Measurements from ENCODE around the gene PODXL2.

DNA sequence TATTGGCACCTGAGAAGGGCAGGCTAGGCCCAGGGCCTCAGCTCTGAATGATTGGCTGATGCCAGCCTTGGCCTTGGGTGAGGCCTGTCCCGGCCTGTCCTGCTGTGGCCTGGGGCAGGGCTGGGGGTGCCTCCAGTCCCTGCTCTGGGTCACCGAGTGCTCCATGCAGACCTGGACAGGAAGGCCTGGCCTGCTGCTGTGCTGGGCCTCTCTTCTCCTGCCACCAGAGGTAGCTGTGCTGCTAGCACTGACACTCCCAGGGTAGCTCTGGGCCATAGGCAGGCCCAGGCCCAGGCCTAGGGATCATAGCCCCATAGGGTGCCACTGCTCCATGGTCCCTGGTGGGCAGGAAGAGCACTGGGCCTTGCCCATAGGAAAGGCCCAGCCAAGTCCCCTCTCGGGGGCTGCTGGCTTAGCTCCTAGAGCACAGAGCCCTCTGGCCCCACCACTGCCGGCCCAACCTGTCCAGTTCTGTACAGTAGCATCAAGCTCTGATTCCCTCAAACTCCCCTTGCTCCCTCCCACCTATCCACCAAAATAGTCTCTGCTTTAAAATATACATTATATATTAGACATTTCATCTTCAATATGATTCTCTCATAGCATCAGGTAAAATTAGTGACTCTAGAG, 62.0 kb downstream of the PODXL2 start:
- TF ChIP-seq, protein P1, sequence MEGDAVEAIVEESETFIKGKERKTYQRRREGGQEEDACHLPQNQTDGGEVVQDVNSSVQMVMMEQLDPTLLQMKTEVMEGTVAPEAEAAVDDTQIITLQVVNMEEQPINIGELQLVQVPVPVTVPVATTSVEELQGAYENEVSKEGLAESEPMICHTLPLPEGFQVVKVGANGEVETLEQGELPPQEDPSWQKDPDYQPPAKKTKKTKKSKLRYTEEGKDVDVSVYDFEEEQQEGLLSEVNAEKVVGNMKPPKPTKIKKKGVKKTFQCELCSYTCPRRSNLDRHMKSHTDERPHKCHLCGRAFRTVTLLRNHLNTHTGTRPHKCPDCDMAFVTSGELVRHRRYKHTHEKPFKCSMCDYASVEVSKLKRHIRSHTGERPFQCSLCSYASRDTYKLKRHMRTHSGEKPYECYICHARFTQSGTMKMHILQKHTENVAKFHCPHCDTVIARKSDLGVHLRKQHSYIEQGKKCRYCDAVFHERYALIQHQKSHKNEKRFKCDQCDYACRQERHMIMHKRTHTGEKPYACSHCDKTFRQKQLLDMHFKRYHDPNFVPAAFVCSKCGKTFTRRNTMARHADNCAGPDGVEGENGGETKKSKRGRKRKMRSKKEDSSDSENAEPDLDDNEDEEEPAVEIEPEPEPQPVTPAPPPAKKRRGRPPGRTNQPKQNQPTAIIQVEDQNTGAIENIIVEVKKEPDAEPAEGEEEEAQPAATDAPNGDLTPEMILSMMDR (IDR thresholded peaks at IDR 0.05) = peak in 5 of 6 experiments; percentile 33 to 68 (median 45)
- TF ChIP-seq POLR2A (IDR thresholded peaks at IDR 0.05) = no peak
